Right lobe of liver (tissue), 4 donors: Measurements from ENCODE around the gene HGD.

Source experiments
- POLR2A ChIP-seq: fragments of 450-650 bp; IDR thresholded peaks from one replicate; pipeline ENCODE4 v1.6.1; 2017; ENCODE audit warnings: antibody characterized with exemption, mild to moderate bottlenecking
- TF ChIP-seq, protein P1 (sequence below), 4 donors: fragments of 200-600 bp in 3 of 4; fragments of 450-650 bp in 1 of 4; IDR thresholded peaks; one replicate each; pipeline versions ENCODE4 v1.5.1 to v1.8.0; 2016 to 2022; ENCODE audit warnings: antibody characterized with exemption in 4 of 4, mild to moderate bottlenecking in 2 of 4
- donor health status: DM: no; HTN: no; CAD: no.
- donor health status: DM: no; HTN: no; CAD: no.
- donor health status: DM: no; HTN: yes; CAD: no.

DNA sequence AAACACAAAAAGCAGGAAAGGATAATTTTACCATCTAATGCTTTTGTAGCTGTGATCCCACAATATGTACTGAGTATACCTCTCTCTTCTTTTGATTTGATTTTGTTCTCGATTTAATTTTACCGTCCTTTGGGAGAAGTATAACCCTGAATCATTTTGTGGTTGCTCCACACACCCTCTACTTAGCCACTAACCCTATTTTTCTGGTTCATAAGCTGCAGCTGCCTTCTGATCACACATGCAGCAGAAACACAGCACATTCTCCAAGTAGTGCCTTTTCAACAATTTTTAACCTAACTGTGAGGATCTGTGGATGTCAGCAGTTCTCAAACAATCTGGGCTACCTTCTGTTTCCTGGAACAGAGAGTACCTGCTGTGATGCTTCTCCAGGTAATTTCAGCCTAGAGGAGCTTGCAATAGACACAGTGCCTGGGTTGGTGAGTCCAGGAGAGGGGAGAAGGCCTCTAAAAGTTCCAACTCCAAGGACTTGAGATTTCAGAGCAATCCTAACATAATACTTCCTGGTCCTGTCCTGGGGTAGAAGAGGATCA is 40.3 kb downstream of the HGD start:
- TF ChIP-seq POLR2A: no peak
- TF ChIP-seq, protein P1, sequence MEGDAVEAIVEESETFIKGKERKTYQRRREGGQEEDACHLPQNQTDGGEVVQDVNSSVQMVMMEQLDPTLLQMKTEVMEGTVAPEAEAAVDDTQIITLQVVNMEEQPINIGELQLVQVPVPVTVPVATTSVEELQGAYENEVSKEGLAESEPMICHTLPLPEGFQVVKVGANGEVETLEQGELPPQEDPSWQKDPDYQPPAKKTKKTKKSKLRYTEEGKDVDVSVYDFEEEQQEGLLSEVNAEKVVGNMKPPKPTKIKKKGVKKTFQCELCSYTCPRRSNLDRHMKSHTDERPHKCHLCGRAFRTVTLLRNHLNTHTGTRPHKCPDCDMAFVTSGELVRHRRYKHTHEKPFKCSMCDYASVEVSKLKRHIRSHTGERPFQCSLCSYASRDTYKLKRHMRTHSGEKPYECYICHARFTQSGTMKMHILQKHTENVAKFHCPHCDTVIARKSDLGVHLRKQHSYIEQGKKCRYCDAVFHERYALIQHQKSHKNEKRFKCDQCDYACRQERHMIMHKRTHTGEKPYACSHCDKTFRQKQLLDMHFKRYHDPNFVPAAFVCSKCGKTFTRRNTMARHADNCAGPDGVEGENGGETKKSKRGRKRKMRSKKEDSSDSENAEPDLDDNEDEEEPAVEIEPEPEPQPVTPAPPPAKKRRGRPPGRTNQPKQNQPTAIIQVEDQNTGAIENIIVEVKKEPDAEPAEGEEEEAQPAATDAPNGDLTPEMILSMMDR (IDR thresholded peaks at IDR 0.05): no peak
